ENCODE measurements around the gene ARHGAP9.

The ARHGAP9 gene

DNA sequence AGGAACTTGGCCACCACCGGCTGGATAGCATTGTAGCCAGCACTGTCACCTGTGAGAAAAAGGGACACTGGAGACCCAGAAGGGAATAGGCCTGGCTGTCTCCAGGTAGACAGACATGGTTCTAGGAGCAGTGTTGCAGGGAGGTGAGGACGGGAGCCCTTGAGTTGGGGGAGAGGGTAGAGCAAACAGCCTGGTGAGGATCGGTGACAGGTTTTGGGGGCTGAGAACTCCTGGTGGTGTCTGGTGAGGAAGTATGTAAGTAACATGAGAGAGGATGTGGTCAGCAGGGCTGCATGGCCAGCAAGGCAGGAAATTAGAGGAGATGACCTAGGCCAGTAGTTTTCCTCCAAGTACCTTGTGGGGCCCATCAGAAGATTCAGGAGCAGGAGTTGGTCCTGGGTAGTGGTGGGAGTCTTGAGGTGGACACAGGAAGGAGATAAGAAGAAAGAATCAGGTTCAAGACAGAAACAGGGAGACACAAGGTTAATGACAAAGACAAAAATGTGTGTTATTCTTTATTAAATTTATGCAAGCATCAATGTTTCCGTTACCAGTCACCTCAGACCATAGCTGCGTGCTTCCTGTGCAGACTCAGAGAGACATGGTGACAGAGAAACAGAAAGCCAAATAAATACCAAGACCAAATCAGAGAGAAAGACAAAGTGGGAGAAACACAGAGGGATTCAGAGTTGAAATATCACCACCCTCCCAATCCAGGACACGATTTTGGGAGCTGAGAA is at the start of gene ARHGAP9:
Gene ARHGAP9 (minus strand): TSS at position 491 of the 740 bp plus-strand sequence. CDS start 460 bp downstream, at position 31.
- H3K36me3 ChIP-seq (ENCODE audit: control insufficient read depth, insufficient read depth, low read length), result no peaks in the 10 kb centered on the region
- H3K4me1 ChIP-seq (ENCODE audit: control insufficient read depth, insufficient read depth, low read length), result peaks cover 31% of the 10 kb centered on the region
- H3K27me3 ChIP-seq (ENCODE audit: control insufficient read depth, insufficient read depth, low read length), result peaks cover 49% of the 10 kb centered on the region
- H3K4me3 ChIP-seq (ENCODE audit: low read depth, low read length), result no peak within 1 kb of the TSS
- no peaks in the 10 kb centered on the region for H3K9me3 ChIP-seq (ENCODE audit: control insufficient read depth, insufficient read depth, low read depth, low read length)
- H3K9ac ChIP-seq (ENCODE audit: low read length), result no peak within 1 kb of the TSS
- H3K27ac ChIP-seq (ENCODE audit: low read depth, low read length), result no peak within 1 kb of the TSS

GRCh38 chr12:57528831-57529555 is 49.3 kb upstream of the ARHGAP9 start:
- H3K4me3 ChIP-seq (ENCODE audit: low read depth, low read length), result no peak overlapping the region
- H3K4me1 ChIP-seq (ENCODE audit: control insufficient read depth, insufficient read depth, low read length), result peaks cover 3% of the 10 kb centered on the region
- no peak overlapping the region for H3K27ac ChIP-seq (ENCODE audit: low read depth, low read length)
- no peaks in the 10 kb centered on the region for H3K9me3 ChIP-seq (ENCODE audit: control insufficient read depth, insufficient read depth, low read depth, low read length)
- no peak overlapping the region for H3K9ac ChIP-seq (ENCODE audit: low read length)
- H3K36me3 ChIP-seq (ENCODE audit: control insufficient read depth, insufficient read depth, low read length), result peaks cover 83% of the 10 kb centered on the region
- no peaks in the 10 kb centered on the region for H3K27me3 ChIP-seq (ENCODE audit: control insufficient read depth, insufficient read depth, low read length)

- peaks cover 76% of the 10 kb centered on the region for H3K36me3 ChIP-seq (ENCODE audit: control insufficient read depth, insufficient read depth, low read length)
Observed at GRCh38 chr12:57528176-57528575, 48.5 kb upstream of the ARHGAP9 start.

GRCh38 chr12:57527184-57527583 is 47.5 kb upstream of the ARHGAP9 start:
- Histone ChIP-seq H3K4me1 (ENCODE audit: control insufficient read depth, insufficient read depth, low read length) (peaks cover 9% of the 10 kb centered on the region), H3K36me3 (ENCODE audit: control insufficient read depth, insufficient read depth, low read length) (peaks cover 67% of the 10 kb centered on the region), H3K27me3 (ENCODE audit: control insufficient read depth, insufficient read depth, low read length) (no peaks in the 10 kb centered on the region), H3K9ac (ENCODE audit: low read length) (no peak overlapping the region), H3K4me3 (ENCODE audit: low read depth, low read length) (no peak overlapping the region), H3K27ac (ENCODE audit: low read depth, low read length) (no peak overlapping the region), H3K9me3 (ENCODE audit: control insufficient read depth, insufficient read depth, low read depth, low read length) (no peaks in the 10 kb centered on the region)

More at GRCh38 chr12:57528176-57528575, 48.5 kb upstream of the ARHGAP9 start:
- H3K4me1 ChIP-seq (ENCODE audit: control insufficient read depth, insufficient read depth, low read length), result peaks cover 9% of the 10 kb centered on the region
- no peak overlapping the region for H3K9ac ChIP-seq (ENCODE audit: low read length)
- no peaks in the 10 kb centered on the region for H3K9me3 ChIP-seq (ENCODE audit: control insufficient read depth, insufficient read depth, low read depth, low read length)
- H3K27me3 ChIP-seq (ENCODE audit: control insufficient read depth, insufficient read depth, low read length), result no peaks in the 10 kb centered on the region
- H3K27ac ChIP-seq (ENCODE audit: low read depth, low read length), result no peak overlapping the region
- no peak overlapping the region for H3K4me3 ChIP-seq (ENCODE audit: low read depth, low read length)

- no peak overlapping the region for H3K27ac ChIP-seq (ENCODE audit: low read depth, low read length)
- H3K4me3 ChIP-seq (ENCODE audit: low read depth, low read length), result no peak overlapping the region
- H3K4me1 ChIP-seq (ENCODE audit: control insufficient read depth, insufficient read depth, low read length), result peaks cover 12% of the 10 kb centered on the region
- H3K9ac ChIP-seq (ENCODE audit: low read length), result no peak overlapping the region
- H3K9me3 ChIP-seq (ENCODE audit: control insufficient read depth, insufficient read depth, low read depth, low read length), result no peaks in the 10 kb centered on the region
- peaks cover 61% of the 10 kb centered on the region for H3K36me3 ChIP-seq (ENCODE audit: control insufficient read depth, insufficient read depth, low read length)
- H3K27me3 ChIP-seq (ENCODE audit: control insufficient read depth, insufficient read depth, low read length), result no peaks in the 10 kb centered on the region
Observed at GRCh38 chr12:57526477-57527126, 46.9 kb upstream of the ARHGAP9 start.

DNA sequence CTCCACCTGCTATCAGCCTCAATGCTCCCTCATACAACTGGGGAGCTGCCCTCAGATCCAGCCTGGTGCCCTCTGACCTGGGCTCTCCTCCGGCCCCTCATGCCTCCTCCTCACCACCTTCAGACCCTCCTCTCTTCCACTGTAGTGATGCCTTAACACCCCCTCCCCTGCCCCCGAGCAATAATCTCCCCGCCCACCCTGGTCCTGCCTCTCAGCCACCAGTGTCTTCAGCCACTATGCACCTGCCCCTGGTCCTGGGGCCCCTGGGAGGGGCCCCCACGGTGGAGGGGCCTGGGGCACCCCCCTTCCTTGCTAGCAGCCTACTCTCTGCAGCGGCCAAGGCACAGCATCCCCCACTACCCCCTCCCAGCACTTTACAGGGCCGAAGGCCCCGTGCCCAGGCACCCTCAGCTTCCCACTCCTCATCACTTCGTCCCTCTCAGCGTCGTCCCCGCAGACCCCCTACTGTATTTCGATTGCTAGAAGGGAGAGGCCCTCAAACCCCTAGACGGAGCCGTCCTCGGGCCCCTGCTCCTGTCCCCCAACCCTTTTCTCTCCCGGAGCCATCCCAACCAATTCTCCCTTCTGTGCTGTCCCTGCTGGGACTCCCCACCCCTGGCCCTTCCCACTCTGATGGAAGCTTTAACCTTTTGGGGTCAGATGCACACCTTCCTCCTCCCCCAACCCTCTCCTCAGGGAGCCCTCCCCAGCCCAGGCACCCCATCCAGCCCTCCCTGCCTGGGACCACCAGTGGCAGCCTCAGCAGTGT is 46.1 kb upstream of the ARHGAP9 start:
- Histone ChIP-seq H3K27me3 (ENCODE audit: control insufficient read depth, insufficient read depth, low read length) (no peaks in the 10 kb centered on the region), H3K36me3 (ENCODE audit: control insufficient read depth, insufficient read depth, low read length) (peaks cover 53% of the 10 kb centered on the region), H3K4me3 (ENCODE audit: low read depth, low read length) (no peak overlapping the region), H3K4me1 (ENCODE audit: control insufficient read depth, insufficient read depth, low read length) (peaks cover 16% of the 10 kb centered on the region), H3K9me3 (ENCODE audit: control insufficient read depth, insufficient read depth, low read depth, low read length) (no peaks in the 10 kb centered on the region), H3K9ac (ENCODE audit: low read length) (no peak overlapping the region), H3K27ac (ENCODE audit: low read depth, low read length) (no peak overlapping the region)

GRCh38 chr12:57524814-57525614 is 45.3 kb upstream of the ARHGAP9 start:
- Histone ChIP-seq H3K36me3 (ENCODE audit: control insufficient read depth, insufficient read depth, low read length) (peaks cover 45% of the 10 kb centered on the region), H3K27ac (ENCODE audit: low read depth, low read length) (no peak overlapping the region), H3K27me3 (ENCODE audit: control insufficient read depth, insufficient read depth, low read length) (no peaks in the 10 kb centered on the region), H3K4me3 (ENCODE audit: low read depth, low read length) (no peak overlapping the region), H3K9ac (ENCODE audit: low read length) (no peak overlapping the region), H3K4me1 (ENCODE audit: control insufficient read depth, insufficient read depth, low read length) (peaks cover 16% of the 10 kb centered on the region), H3K9me3 (ENCODE audit: control insufficient read depth, insufficient read depth, low read depth, low read length) (no peaks in the 10 kb centered on the region)

DNA sequence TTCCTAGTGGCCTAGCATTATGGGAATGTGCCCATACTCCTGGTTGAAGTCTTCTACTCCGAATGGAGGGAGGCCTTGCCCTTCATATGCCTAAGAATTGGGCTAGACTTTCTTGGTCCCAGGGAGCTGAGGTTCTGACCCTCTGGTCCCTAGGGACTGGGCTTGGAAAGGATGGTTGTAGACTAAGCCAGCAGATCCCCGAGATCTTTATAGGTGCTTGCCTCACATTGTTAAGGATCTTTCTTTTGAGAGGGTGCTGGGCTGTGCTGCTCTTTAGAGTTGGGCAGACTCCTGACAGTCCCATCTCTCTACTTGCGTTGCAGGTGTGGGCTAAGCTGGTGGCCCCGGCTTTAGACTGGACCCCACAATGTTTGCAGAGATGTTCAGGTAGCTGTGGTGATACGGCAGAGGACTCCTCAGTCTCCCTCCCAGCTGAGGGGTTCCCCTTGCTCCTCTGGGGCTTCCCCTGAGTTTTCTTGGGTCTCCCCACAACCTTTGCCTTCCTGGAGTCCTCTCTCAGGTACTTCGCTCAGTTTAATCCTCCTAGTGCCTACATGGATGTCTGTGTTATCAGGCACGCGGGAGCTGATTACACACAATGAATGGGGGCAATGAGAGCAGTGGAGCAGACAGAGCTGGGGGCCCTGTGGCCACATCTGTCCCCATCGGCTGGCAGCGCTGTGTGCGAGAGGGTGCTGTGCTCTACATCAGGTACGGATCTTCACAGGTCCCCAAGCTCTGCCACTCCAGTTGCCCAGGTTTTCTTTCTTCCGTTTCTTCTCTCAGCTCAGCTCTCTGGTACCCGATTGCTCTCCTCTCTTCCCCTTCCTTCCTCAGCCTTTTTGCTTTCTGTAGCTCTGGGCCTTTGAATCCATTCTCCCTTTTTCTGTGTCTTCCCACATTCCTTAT is 44.3 kb upstream of the ARHGAP9 start:
- peaks cover 45% of the 10 kb centered on the region for H3K36me3 ChIP-seq (ENCODE audit: control insufficient read depth, insufficient read depth, low read length)

DNA sequence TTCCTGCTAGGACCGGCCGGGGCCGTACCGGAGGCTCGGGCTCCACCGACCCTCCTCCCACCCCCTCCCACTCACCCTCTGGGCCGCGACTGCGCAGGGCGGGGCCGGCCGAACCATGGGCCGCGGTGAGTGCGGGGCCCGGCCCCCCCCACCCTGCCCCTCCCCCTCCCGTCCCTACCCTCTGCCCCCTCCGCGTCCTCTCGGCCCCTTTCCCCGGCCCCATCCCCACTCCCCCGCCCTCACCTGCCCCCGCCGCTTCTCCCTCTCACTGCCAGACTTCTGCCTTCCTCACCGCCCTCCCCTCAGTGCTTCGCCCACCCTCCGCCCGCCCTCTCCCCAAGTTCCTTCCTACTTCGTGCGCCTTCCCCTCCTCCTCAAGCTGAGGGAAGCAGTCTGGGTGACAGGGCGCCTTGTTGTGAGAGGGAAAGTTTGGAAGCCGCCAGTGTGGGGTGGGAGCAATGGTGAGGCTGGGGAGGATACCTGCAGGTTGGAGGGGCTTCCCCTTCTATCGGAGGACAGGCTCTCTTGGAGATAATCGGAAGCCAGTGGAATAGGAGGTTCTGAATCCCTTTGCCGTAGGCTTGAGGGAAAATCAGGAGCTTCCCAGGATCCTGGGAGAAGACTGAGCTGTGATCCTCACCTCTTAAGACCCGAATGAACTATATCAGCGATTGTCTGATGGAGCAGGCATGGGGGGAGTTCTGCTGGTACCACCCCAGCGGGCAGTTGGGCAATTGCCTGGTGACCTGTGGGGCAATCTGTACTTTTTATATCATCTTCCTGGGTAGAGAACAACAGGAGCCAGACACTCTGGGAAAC is 43.4 kb upstream of the ARHGAP9 start:
- Histone ChIP-seq H3K9me3 (ENCODE audit: control insufficient read depth, insufficient read depth, low read depth, low read length) (no peaks in the 10 kb centered on the region), H3K4me1 (ENCODE audit: control insufficient read depth, insufficient read depth, low read length) (peaks cover 27% of the 10 kb centered on the region), H3K36me3 (ENCODE audit: control insufficient read depth, insufficient read depth, low read length) (peaks cover 44% of the 10 kb centered on the region), H3K4me3 (ENCODE audit: low read depth, low read length) (peak overlapping the region; percentile 92), H3K9ac (ENCODE audit: low read length) (peak overlapping the region; percentile 70), H3K27me3 (ENCODE audit: control insufficient read depth, insufficient read depth, low read length) (no peaks in the 10 kb centered on the region), H3K27ac (ENCODE audit: low read depth, low read length) (no peak overlapping the region)

More for the DNA sequence above, 44.3 kb upstream of the ARHGAP9 start:
- Histone ChIP-seq H3K9me3 (ENCODE audit: control insufficient read depth, insufficient read depth, low read depth, low read length) (no peaks in the 10 kb centered on the region), H3K27me3 (ENCODE audit: control insufficient read depth, insufficient read depth, low read length) (no peaks in the 10 kb centered on the region), H3K4me1 (ENCODE audit: control insufficient read depth, insufficient read depth, low read length) (peaks cover 19% of the 10 kb centered on the region), H3K27ac (ENCODE audit: low read depth, low read length) (no peak overlapping the region), H3K9ac (ENCODE audit: low read length) (peak overlapping the region; percentile 67), H3K4me3 (ENCODE audit: low read depth, low read length) (peak overlapping the region; percentile 92)

Measured in HUES6 (cell line).